Breast epithelium (tissue), 3 donors: ENCODE data around the gene LBHD2.

ENCODE experiments used
- CTCF ChIP-seq, 3 donors: fragments of 450-650 bp; IDR thresholded peaks; one replicate each; pipeline ENCODE4 v1.5.1; 2016 to 2017; ENCODE audit warnings: antibody characterized with exemption in 3 of 3, mild to moderate bottlenecking in 3 of 3, moderate library complexity in 3 of 3
- POLR2AphosphoS5 ChIP-seq, 3 donors: sonication (generic); formaldehyde crosslinking; IDR thresholded peaks; one replicate each; pipeline ENCODE4 v1.6.1; 2017; ENCODE audit warnings: antibody characterized with exemption in 3 of 3

DNA sequence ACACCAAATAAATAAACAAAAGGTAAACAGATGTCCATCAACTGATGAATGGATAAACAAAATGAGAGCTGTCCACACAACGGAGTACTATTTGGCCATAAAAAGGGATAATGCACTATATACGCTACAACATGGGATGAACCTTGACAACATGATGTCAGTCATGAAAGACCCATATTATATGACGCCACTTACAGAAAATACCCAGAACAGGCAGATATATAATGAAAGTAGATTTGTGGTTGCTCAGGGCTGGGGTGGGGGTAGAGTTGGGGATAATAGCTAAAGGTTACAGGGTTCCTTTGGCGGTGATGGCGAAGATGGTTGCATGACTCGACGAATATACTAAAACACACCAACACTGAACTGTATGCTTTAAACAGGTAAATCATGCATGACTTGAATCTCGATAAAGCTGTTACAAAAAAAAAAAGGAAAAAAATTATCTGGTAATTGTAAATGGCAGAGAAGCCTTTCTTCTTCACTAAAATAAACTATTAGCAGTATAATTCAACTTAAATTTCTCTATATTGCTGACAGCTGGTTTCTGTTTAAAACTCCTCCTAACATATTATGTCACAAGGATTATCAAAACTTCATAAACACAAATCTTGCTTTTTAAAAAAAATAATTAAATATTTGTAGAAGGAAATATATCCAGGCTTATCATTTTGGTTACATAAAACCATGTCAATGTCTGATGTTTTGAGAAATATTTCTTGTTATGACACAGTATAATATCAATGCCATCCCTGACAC lies 40.6 kb upstream of the LBHD2 start:
- no peak for TF ChIP-seq POLR2AphosphoS5 (IDR thresholded peaks at IDR 0.05)
- TF ChIP-seq CTCF (IDR thresholded peaks at IDR 0.05), result no peak
